Right cardiac atrium (tissue), 5 donors: ENCODE data around the gene PALM3. TPM values are rescaled to one million over a fixed set of nuclear protein-coding genes. Genes with fewer than 3 reads are reported as not detected.
"Not testable (repeated sequence)": the region's sequence is repeated elsewhere in the genome, so short reads cannot be mapped to it uniquely, and the experiment has no call there.

ENCODE experiments used
- ATAC-seq, 2 donors: fragments of 200-7000 bp; cut with Tn5 transposase; one replicate each; pipeline versions ENCODE4 v1.8.0 to v1.9.1; 2020; ENCODE audit warnings: moderate library complexity in 2 of 2, mild to moderate bottlenecking in 1 of 2
- DNase-seq, 3 donors: peaks; one replicate each; pipeline ENCODE4 v3.0.0-alpha.2; 2020
- H3K27ac ChIP-seq: one replicate; pipeline ENCODE4 v1.5.1; 2013; ENCODE audit warnings: mild to moderate bottlenecking, low read length, control low read depth, moderate library complexity
- H3K27me3 ChIP-seq: one replicate; pipeline ENCODE4 v1.6.1; 2013; ENCODE audit not compliant: control insufficient read depth, insufficient read depth
- H3K4me1 ChIP-seq: one replicate; pipeline ENCODE4 v1.6.1; 2013; ENCODE audit warnings: low read length; ENCODE audit not compliant: control insufficient read depth, insufficient read depth
- H3K4me3 ChIP-seq: one replicate; pipeline ENCODE4 v1.5.1; 2013; ENCODE audit warnings: low read length, control low read depth
- H3K9me3 ChIP-seq: one replicate; pipeline ENCODE4 v1.6.1; 2013; ENCODE audit warnings: low read length; ENCODE audit not compliant: control insufficient read depth
- WGBS: extraction: QIAGEN DNeasy Blood & Tissue Kit; methylation state at CpG from one replicate; pipeline ENCODE4 v1.1.7; 2013; 5-methylcytosine and 5-hydroxymethylcytosine counted together
- intact Hi-C, 4 donors: fragments of 100-400 bp; cut with DNase I; formaldehyde crosslinking; loops; one replicate each; pipeline versions ENCODE4 v1.11.0 to v1.14.0; 2022 to 2023
- polyA plus RNA-seq: library from polyadenylated mRNA; stranded (reverse); fragments of 200-250 nt; gene quantifications from one replicate; pipeline ENCODE4 v1.2.3, GENCODE V29; 2013
- total RNA-seq, 4 donors: library from RNA; stranded (reverse); fragmentation: NEBNext Ultra II Directional; extraction: Animal tissue kit (Norgen Biotek cat#: 25700); gene quantifications; one replicate each; pipeline ENCODE4 v1.2.1, GENCODE V29; 2021
- donor health status: healthy with polysubstance abuse.
- donor health status: DM: no; HTN: yes; CAD: no.
- donor health status: DM: no; HTN: no; CAD: no.
- donor health status: DM: no; HTN: yes; CAD: no; lungs with severe emphysema.
- donor health status: DM: yes; HTN: yes; CAD: no.

Gene PALM3
- total and polyA plus RNA-seq, 5 donors = 0.38 to 0.58 (median 0.45) TPM

GRCh38 chr19:14026652-14027192 is 35.2 kb downstream of the PALM3 start:
- DNase-seq = peak in 1 of 3 donors; percentile 2
- H3K4me1 ChIP-seq, H3K27me3 ChIP-seq, H3K4me3 ChIP-seq, intact Hi-C loops, H3K27ac ChIP-seq, H3K9me3 ChIP-seq, ATAC-seq: not testable (repeated sequence)
- 95% methylated on average over 5 of the region's 5 CpGs for WGBS

GRCh38 chr19:14023404-14024235 is 38.3 kb downstream of the PALM3 start:
- Histone ChIP-seq H3K9me3 (no peaks in the 10 kb centered on the region), H3K4me1 (no peaks in the 10 kb centered on the region), H3K27me3 (no peaks in the 10 kb centered on the region), H3K27ac (no peak overlapping the region), H3K4me3 (no peak overlapping the region)
- WGBS = 48% methylated on average over 9 of the region's 9 CpGs
- intact Hi-C loops = no loop called here
- peak; percentile 53 to 81 (median 77) for DNase-seq
- peak; percentile 86 to 95 for ATAC-seq

- no peaks in the 10 kb centered on the region for H3K27me3 ChIP-seq
- WGBS = 88% methylated on average over 4 of the region's 4 CpGs
- ATAC-seq = no peak
- H3K4me3 ChIP-seq = no peak overlapping the region
- intact Hi-C loops = no loop called here
- H3K27ac ChIP-seq = no peak overlapping the region
- no peak for DNase-seq
- no peaks in the 10 kb centered on the region for H3K9me3 ChIP-seq
- no peaks in the 10 kb centered on the region for H3K4me1 ChIP-seq
Measured at GRCh38 chr19:14022469-14022868, 39.4 kb downstream of the PALM3 start.

- no peak overlapping the region for H3K4me3 ChIP-seq
- no peaks in the 10 kb centered on the region for H3K9me3 ChIP-seq
- no peaks in the 10 kb centered on the region for H3K4me1 ChIP-seq
- DNase-seq (peak in 1 of 3 donors; percentile 59), ATAC-seq (no peak)
- no peaks in the 10 kb centered on the region for H3K27me3 ChIP-seq
- no peak overlapping the region for H3K27ac ChIP-seq
- intact Hi-C loops = no loop called here
- 49% methylated on average over 5 of the region's 5 CpGs for WGBS
Measured at GRCh38 chr19:14021474-14021873, 40.4 kb downstream of the PALM3 start.

- H3K4me1 ChIP-seq, H3K27ac ChIP-seq, intact Hi-C loops, H3K4me3 ChIP-seq, H3K27me3 ChIP-seq, ATAC-seq, H3K9me3 ChIP-seq: not testable (repeated sequence)
- 96% methylated on average over 3 of the region's 3 CpGs for WGBS
- peak in 1 of 3 donors; percentile 9 for DNase-seq
Measured at GRCh38 chr19:14019739-14020138, 42.1 kb downstream of the PALM3 start.

- DNase-seq (no peak), ATAC-seq (no peak)
- Histone ChIP-seq H3K9me3 (no peaks in the 10 kb centered on the region), H3K27ac (no peak overlapping the region), H3K4me1 (no peaks in the 10 kb centered on the region), H3K27me3 (no peaks in the 10 kb centered on the region), H3K4me3 (no peak overlapping the region)
- WGBS = 70% methylated on average over 6 of the region's 6 CpGs
- intact Hi-C loops = no loop called here
Measured at GRCh38 chr19:14019100-14019499, 42.8 kb downstream of the PALM3 start.

GRCh38 chr19:14015524-14016035 is 46.3 kb downstream of the PALM3 start:
- WGBS = 72% methylated on average over 8 of the region's 8 CpGs
- DNase-seq (no peak), ATAC-seq (no peak)
- Histone ChIP-seq H3K27me3 (no peaks in the 10 kb centered on the region), H3K4me3 (no peak overlapping the region), H3K9me3 (no peaks in the 10 kb centered on the region), H3K4me1 (no peaks in the 10 kb centered on the region), H3K27ac (no peak overlapping the region)
- intact Hi-C loops = no loop called here

- ATAC-seq (no peak), DNase-seq (no peak)
- Histone ChIP-seq H3K4me3 (no peak overlapping the region), H3K4me1 (no peaks in the 10 kb centered on the region), H3K9me3 (no peaks in the 10 kb centered on the region), H3K27me3 (no peaks in the 10 kb centered on the region), H3K27ac (no peak overlapping the region)
- WGBS = 86% methylated on average over 2 of the region's 2 CpGs
- intact Hi-C loops = no loop called here
Measured at GRCh38 chr19:14012378-14012915, 49.4 kb downstream of the PALM3 start.

- Histone ChIP-seq H3K4me1 (peaks cover 7% of the 10 kb centered on the region), H3K4me3 (peak overlapping the region; percentile 71), H3K27me3 (no peaks in the 10 kb centered on the region), H3K27ac (peak overlapping the region; percentile 99), H3K9me3 (no peaks in the 10 kb centered on the region)
- peak; percentile 65 for ATAC-seq
- 6% methylated on average over 56 of the region's 56 CpGs for WGBS
- intact Hi-C loops = no loop called here
- DNase-seq = peak; percentile 90 to 96 (median 95)
Measured at GRCh38 chr19:14006766-14007562, 54.9 kb downstream of the PALM3 start.

GRCh38 chr19:14006085-14006765 is 55.7 kb downstream of the PALM3 start, which contains the start of gene RFX1:
TSS of gene RFX1 (minus strand) at chr19:14006320. CDS start at chr19:13993843, 12,477 bp downstream.
- Histone ChIP-seq H3K9me3 (no peaks in the 10 kb centered on the region), H3K4me3 (peak within 1 kb of the TSS; percentile 94), H3K27me3 (no peaks in the 10 kb centered on the region), H3K27ac (peak within 1 kb of the TSS; percentile 99), H3K4me1 (peaks cover 7% of the 10 kb centered on the region)
- intact Hi-C loops = no loop called here
- peak; percentile 100 for DNase-seq
- peak; percentile 92 to 93 for ATAC-seq
- under 1% methylated on average over 58 of the region's 58 CpGs for WGBS
